GM19455 (cell line): ENCODE results near the gene WBP2NL.

Experiments used
- ATAC-seq: cut with Tn5 transposase; IDR thresholded peaks from one replicate; pipeline ENCODE4 v1.9.1; 2021; ENCODE audit not compliant: unreplicated experiment

Gene WBP2NL

DNA sequence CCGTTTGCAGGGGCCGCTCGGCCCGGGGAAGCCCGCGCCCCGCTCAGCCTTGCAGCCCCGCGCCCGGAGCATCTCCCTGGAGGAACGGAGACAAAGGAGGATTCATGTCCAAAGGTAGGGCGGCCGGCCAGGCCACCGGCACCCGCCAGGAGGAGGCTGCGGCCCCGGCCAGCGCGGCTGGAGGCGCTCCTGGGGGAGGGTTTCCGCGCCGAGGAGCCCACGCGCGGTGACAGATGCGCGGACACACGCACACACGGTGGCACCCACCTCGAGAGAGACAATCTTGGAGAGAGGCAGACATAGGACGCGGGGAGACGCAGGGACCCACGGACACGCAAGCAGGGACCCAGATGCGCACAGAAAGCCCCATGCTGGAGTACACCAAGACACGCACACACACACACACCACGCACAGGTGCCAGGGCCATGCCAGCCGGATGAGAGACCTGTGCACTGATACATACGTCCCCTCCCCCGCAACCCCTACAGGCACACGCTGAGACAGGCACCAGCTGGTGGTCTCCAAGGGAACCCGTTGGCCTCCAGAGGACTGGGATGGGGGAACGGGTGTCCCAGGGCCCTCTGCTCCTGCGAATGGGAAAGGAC, 21.5 kb upstream of the WBP2NL start:
- no peak for ATAC-seq

DNA sequence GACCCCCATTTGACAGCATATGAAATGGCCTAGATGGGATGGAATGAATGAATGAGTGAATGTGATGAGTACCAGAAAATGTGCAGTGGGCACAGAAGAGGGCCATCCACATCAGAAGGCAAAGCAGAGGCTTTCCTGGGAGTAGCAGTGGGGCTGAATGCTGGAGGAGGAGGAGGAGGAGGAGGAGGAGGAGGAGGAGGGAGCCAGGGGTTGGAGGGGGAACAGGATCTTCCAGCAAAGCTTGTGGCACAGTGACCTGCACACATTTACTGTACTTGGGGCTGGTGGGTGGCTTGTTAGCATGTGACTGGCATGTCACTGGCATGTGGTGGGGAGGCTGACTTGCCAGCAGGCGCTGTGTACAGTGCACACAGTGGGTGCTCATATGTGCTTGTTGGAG, 19.9 kb upstream of the WBP2NL start:
- no peak for ATAC-seq

DNA sequence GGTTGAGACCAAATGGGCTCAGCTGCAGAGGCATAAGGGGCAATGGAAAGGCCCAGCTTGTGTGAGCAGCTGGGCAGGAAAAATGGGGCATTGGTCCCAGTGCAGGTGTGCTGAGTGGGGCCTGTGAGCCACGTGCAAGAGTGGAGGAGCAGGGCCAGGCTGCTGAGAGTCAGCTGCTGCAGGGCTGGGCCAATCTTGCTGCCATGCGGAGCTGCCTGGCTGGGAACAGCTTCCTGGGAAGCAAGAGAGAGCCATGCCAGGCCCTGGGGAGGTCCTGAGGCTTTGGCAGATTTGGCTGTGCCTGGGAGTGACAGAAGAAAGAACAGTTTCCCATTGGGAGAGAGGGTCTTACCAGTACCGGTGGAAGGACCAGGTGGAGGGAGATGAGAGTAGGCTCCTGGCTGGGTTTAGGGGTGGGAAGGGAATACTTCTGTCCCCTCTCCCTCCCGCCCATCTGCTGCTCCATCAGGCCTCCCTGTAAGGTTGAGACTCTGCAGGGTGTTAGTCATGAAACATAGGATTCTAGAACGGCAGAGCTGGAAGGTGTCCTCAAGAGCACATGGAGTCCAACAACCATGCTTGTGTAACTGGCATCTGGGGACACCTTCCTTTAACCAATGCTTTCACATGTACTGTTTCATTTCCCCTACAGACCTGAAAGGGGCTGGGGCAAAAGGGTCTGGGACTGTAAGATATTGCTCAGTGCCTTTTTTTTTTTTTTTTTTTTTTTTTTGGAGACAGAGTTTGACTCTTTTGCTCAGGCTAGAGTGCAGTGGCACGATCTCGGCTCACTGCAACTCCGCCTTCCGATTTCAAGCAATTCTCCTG, 19.0 kb upstream of the WBP2NL start:
- ATAC-seq = no peak

DNA sequence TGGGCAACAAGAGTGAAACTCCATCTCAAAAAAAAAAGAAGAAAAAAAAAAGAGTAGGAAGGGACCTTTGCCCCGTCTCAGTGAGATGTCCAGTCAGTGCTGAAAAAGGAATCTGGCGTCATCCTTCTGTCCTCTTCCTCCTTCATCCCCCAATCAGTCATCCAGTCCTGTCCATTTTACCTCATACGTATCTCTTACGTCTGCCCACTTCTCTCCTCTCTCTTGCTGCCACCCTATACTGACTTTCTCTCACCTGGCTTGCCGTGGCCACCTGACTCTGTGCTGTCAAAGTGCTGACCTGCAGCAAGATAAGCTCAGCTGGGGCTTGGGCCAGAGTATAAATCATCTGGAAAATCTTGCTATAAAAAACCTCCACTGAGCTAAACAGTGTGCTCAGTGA, 15.7 kb upstream of the WBP2NL start:
- no peak for ATAC-seq

DNA sequence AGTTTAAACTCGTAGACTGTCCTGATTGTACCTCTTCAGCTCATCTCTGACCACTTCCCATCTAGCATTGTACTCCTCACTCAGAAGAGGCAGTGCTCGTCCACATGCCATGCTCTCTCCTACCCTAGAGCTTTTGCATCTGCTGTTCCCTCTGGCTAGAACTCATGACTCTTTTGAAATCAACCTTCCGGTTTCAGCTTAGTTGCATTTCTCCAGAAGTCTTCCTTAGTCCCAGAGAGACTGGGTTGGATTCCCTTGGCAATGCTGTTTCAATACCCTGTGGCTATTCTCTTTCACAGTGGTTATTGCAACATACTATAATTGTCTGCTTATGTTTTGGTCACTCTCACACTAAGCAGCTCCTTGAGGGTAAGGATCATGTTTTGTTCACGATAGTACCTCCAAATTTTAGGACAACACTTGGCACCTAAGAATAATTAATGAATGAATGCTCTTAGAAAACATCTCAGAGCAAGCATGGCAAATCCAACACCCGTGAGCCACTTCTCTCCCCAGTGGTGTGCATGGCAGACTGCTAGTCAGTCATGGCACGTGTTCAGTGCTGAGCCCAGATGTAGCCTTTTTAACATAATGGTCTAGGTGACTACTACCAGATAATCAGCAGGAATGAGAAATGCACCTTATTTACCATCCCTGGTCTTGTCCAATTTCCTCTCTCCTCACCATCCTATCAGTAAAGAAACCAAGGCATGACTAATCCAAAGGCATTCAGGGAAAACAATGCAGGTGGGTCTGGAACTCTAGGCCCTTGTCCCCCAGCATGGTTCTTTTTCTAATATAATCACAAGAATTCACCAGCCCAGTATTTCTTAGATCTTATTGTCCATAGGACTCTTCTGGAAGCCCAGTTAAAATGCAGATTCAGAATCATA, 14.8 kb upstream of the WBP2NL start:
- no peak for ATAC-seq

DNA sequence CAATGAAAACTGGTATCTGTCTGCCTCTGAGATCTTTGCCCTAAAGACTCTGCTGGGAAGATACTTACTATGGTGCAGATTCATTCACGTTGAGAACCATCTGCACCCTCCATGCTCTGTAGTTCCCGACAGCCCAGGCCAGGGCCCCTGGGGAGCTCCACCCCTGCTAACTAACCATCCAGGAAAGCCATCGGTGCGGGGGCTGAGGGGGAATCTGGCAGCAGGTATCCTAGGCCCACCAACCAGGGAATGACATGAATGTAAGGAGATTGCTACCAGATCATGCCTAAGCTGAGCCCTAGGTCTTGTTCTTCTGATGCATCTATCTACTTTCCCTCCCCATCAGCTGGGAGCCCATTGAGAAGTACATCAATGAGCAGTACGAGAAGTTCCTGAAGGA, 11.3 kb upstream of the WBP2NL start:
- ATAC-seq = no peak

DNA sequence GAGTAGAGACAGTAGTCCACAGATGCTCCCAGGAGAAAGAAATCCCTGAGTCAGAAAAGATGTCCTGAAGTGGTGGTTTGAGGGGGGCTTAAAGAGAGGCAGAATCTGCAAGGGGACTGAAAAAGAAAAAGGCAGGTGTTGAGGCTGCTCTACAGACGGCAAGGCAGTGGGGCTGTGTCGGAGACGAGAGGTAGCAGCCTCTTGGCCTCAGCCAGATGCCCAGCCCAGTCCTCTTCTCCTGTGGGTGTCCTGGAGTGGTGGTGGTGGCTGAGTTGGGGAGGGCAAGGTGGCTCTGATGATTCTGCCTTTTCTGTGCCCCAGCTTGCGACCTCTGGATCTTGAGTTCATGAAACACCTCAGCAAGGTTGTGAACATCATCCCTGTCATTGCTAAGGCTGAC, 9.3 kb upstream of the WBP2NL start:
- ATAC-seq = no peak

DNA sequence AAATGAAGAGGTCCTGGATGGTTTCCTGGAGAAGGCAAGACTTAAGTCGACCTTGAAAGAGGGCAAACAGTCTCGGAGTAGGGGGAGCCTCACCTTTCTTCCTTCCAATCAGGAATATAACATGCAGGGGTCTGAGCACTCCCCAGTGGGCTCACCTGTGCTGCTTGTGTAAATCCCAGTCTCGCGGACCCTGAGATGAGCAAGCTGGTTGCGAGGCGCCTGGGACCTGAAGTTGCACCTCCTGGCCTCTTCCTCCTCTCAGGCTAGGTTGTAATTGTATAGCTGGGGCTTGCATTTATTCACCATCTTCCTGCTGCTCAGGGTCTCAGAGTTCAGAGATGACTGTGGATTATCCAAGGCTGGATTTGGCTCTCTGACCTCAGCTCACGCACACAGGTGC, 7.5 kb upstream of the WBP2NL start:
- ATAC-seq = no peak

DNA sequence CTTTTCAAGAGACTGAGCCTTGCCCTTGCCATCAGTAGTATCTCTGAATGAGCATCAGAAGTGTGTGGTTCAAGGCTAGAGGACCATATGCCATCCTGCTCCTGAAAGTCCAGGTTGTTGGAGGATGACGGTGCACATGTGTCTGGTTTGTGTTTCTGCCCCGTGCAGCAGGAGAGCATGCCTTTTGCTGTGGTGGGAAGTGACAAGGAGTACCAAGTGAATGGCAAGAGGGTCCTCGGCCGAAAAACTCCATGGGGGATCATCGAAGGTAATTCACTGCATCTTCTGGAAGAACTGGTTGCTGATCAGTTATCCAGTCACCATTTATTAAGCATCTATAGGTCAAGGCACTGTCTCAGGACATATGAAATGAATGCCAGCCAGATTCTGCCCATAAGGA, 6.1 kb upstream of the WBP2NL start:
- ATAC-seq = no peak

DNA sequence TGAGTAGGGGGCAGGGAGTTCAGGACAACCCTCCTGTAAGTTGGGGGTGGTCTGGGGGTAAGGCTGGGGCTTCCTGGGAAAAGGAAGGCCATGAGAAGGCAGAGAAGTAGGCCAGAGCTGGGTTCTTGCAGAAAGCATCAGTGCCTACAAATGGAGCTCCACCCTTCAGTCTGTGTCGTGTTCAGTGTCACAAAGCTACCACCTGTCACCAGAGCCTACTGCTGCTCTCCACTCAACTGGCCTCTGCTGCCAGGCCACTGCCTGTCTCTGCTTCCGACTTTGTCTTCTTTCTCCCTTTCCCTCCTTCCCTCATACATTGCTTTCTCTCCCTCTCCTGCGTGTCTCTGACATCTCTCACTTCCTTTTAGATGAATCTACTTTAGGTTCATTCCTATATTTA, 3.4 kb upstream of the WBP2NL start:
- ATAC-seq = no peak

DNA sequence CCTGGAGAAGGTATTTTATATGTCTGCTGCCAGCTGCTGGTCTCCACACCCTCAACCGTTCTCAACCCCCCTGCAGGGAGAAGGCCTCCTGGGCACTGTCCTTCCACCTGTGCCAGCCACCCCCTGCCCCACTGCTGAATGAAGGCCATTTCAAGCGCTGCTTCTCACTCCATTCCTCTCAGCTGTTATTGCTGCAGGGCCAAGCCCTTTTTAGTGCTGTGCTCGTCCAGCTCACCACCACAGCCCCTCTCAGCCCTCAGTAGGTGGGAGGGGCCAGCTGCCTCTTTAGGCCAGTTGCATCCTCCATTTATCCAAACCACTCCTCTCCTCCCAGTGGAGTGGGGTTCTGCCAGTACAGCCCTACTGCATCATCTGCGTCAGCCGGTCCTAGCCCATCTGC, 1.8 kb upstream of the WBP2NL start:
- ATAC-seq = no peak

DNA sequence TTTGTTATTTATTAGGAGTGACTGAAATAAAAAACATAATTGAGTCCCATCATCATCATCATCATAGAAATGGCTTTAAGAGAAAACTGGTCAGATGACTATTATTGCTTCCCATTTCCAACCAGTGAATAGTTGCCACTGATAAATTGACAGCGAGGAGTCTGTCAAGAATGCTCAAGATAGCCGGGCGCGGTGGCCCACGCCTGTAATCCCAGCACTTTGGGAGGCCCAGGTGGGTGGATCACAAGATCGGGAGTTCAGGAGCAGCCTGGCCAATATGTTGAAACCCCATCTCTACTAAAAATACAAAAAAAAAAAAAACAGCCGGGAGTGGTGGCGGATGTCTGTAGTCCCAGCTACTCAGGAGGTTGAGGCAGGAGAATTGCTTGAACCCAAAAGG, 1.9 kb downstream of the WBP2NL start:
- ATAC-seq = no peak

DNA sequence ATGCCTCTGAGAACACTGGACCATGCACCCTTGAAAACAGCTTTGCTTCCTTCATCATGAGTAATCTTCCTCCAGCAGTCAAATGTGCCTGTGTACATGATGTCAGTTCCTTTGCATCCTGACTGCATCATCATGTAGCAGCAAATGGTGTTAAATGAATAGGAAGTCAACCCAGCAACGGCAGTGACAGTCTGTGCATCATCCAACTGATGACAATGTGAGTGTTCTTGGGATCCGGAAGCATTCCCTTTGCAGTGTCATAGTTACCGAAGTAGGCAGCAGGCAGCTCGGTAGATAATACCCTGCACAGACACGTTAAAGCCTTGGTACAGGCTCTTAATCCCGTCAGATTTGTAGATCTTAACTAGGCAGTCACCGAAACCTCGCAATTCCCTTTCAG, 2.5 kb downstream of the WBP2NL start:
- no peak for ATAC-seq

DNA sequence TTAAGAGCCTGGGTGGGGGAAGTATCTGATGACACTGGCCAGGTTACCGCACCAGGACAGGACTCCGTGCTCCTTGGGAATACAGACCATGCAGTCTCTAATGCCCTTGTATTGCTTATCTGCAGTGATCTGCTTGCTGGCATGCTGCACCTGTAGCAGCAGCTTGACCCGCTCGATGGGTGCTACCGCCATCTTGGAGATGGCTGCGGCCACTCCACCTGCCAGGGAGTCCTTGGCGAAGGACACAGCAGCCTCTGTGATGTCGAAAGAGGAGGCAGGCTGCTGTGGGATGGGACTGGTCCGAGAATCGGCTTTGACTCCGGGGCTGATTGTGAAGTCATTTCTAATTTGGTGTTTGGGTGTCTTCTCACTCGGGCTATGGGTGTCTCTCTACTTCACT, 3.1 kb downstream of the WBP2NL start:
- no peak for ATAC-seq

DNA sequence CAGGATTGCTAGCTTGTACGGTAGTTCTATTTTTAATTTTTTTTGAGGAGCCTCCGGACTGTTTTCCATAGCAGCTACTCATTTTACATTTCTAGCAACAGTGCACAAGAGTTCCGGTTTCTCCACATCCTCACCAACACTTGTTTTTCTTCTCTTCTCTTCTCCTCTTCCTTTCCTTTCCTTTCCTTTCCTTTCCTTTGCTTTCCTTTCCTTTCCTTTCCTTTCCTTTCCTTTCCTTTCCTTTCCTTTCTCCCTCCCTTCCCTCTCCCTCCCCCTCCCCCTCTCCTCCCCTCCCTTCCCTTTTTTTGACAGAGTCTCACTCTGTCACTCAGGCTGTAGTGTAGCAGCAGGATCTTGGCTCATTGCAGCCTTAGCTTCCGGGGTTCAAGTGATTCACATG, 9.3 kb downstream of the WBP2NL start:
- ATAC-seq = no peak

DNA sequence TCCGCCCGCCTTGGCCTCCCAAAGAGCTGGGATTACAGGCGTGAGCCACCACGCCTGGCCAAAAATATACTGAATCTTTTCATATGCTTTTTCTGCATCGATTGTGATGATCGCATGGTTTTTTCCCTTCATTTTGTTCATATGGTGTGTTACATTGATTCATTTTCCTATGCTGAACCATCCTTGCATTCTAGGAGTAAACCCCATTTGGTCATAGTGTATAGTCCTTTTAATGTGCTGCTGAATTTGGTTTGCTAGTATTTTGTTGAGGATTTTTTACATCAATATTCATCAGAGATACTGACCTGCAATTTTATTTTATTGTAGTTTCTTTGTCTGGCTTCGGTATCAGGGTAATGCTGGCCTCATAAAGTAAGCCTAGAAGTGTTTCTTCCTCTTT, 12.2 kb downstream of the WBP2NL start:
- no peak for ATAC-seq

DNA sequence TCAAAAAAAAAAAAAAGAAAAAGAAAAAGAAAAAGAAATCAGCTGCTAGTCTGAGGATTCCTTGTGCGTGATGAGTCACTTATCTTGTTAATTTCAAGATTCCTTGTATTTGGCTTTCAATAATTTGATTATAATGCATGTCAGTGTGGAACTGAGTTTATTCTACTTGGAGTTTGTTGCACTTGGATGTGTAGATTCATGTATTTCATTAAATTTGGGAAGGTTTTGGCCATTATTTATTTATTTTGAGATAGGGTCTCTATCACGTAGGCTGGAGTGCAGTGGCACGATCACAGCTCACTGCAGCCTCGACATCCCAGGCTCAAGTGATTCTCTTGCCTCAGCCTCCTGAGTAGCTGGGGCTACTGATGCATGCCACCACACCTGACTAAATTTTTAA, 14.8 kb downstream of the WBP2NL start:
- ATAC-seq = no peak

DNA sequence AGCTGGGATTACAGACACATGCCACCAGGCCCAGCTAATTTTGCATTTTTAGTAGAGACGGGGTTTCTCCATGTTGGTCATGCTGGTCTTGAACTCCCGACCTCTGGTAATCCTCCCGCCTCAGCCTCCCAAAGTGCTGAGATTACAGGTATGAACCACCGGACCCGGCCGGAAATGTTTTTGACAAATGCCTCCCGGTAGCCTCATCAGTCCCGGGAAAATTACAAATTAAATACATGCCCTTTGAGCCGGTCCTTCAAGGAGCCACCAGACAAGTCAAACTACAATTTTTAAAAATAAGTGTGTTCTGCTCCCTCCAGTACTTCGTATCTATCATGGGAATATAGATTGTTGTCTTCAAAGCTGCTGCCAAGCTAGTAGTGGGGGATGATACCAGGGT, 17.5 kb downstream of the WBP2NL start:
- no peak for ATAC-seq

DNA sequence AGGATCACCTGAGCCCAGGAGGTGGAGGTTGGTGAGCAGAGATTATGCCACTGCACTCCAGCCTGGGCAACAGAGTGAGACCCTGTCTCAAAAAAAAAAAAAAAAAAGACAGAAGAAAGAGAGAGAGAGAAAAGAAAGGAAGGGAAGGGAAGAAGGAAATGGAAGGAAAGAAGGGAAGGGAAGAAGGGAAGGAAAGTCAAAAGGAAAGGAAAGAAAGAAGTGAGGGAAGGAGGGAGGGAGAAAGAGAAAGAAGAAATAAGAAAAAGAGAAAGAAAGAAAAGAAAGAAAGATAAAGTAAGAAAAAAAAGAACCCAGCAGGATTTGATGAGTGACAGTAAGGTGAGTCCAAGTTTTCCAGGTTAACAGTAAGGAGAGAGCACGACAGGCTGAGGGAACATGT, 19.6 kb downstream of the WBP2NL start:
- ATAC-seq = no peak

DNA sequence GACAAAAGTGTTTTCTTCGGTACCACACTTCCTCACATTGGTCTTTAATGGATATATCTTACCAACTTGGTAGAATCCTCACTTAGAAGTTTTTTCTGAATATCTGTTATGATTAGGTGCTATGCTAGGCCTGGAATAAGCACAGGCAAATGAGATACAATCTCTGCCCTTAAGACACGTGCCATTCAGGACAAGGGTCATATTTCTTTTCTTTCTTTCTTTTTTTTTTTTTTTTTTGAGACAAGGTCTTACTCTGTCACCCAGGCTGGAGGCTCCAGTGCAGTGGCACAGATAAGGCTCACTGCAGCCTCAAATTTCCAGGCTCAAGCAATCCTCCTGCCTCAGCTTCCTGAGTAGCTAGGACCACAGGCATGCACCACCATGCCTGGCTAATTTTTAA, 23.0 kb downstream of the WBP2NL start:
- ATAC-seq = no peak

DNA sequence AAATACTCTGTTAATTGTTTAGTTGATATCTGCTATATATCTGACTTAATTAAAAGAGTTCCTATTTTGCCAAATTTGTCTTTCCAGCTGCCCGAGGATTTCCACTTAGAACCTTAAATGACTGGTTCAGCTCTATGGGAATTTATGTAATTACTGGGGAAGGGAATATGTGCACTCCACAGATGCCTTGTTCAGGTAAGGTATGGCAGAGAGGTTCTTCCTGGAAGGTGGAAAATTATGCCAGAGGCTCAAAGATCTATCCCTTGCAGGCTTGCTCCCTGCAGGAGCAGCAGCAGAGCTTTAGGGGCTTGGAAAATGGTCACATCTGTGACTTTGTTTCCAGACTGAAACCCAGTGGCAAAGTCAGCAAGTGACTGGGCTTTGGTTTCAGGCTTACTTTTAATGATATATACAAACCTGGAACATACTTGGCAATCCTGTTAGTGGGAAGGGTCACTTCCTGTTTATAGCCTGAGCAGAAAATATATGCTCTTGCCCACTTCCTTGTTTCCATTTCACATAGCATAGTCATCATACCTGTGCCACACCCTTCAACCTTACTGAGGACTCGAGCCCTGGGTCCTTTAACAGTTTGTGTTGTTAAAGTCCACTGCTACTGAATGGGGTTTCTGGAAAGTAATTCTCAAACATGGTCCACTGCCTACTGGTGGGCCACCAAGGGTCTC, 23.7 kb downstream of the WBP2NL start:
- ATAC-seq = no peak
